Measurements from ENCODE around the gene TNK1.

TNK1 gene

DNA sequence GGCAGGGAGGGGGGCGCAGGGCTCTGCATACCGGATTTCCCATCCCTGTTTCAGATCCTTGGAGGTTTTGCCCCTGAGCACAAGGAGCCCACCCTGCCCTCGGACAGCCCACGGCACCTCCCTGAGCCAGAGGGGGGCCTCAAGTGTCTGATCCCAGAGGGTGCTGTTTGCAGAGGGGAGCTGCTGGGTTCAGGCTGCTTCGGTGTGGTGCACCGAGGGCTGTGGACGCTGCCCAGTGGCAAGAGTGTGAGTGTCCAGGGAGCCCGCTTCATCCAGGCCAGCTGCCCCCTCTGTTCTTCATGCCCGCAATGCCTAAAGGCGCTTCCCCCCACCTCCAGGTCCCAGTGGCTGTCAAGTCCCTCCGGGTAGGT, 2.5 kb downstream of the TNK1 start:
- H3K27me3 ChIP-seq (ENCODE audit: low read length): no peaks in the 10 kb centered on the region
- H3F3A ChIP-seq (ENCODE audit: insufficient read depth): no peaks in the 10 kb centered on the region
- H3K9me2 ChIP-seq (replicated peaks; ENCODE audit: insufficient read depth, low read length): no peaks in the 10 kb centered on the region
- TF ChIP-seq, protein P1, sequence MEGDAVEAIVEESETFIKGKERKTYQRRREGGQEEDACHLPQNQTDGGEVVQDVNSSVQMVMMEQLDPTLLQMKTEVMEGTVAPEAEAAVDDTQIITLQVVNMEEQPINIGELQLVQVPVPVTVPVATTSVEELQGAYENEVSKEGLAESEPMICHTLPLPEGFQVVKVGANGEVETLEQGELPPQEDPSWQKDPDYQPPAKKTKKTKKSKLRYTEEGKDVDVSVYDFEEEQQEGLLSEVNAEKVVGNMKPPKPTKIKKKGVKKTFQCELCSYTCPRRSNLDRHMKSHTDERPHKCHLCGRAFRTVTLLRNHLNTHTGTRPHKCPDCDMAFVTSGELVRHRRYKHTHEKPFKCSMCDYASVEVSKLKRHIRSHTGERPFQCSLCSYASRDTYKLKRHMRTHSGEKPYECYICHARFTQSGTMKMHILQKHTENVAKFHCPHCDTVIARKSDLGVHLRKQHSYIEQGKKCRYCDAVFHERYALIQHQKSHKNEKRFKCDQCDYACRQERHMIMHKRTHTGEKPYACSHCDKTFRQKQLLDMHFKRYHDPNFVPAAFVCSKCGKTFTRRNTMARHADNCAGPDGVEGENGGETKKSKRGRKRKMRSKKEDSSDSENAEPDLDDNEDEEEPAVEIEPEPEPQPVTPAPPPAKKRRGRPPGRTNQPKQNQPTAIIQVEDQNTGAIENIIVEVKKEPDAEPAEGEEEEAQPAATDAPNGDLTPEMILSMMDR (IDR thresholded peaks at IDR 0.05; ENCODE audit: insufficient read depth, low read length, poor library complexity, severe bottlenecking): no peak
- no peak for TF ChIP-seq EZH2phosphoT487 (conservative IDR thresholded peaks at IDR 0.05; ENCODE audit: low read length)
- no peak overlapping the region for H3K27ac ChIP-seq (ENCODE audit: low read depth, low read length)
- H4K20me1 ChIP-seq (ENCODE audit: low read depth, low read length): no peaks in the 10 kb centered on the region
- no peak overlapping the region for H3K4me3 ChIP-seq (ENCODE audit: insufficient read depth, low read length, poor library complexity, severe bottlenecking)
- H3K9me3 ChIP-seq (ENCODE audit: insufficient read depth, low read length): peaks cover 9% of the 10 kb centered on the region; the same call in 1 of the 2 replicates
- H3K36me3 ChIP-seq (ENCODE audit: low read length): no peaks in the 10 kb centered on the region
- H3K4me2 ChIP-seq (ENCODE audit: low read depth, low read length, poor library complexity, severe bottlenecking): peak overlapping the region; percentile 79
- H3K79me2 ChIP-seq (ENCODE audit: insufficient read depth, low read length): no peaks in the 10 kb centered on the region
- H2AFZ ChIP-seq (ENCODE audit: low read depth, low read length, severe bottlenecking): no peak overlapping the region
- H3K9ac ChIP-seq (ENCODE audit: low read length): no peak overlapping the region; the same call in 1 of the 2 replicates

DNA sequence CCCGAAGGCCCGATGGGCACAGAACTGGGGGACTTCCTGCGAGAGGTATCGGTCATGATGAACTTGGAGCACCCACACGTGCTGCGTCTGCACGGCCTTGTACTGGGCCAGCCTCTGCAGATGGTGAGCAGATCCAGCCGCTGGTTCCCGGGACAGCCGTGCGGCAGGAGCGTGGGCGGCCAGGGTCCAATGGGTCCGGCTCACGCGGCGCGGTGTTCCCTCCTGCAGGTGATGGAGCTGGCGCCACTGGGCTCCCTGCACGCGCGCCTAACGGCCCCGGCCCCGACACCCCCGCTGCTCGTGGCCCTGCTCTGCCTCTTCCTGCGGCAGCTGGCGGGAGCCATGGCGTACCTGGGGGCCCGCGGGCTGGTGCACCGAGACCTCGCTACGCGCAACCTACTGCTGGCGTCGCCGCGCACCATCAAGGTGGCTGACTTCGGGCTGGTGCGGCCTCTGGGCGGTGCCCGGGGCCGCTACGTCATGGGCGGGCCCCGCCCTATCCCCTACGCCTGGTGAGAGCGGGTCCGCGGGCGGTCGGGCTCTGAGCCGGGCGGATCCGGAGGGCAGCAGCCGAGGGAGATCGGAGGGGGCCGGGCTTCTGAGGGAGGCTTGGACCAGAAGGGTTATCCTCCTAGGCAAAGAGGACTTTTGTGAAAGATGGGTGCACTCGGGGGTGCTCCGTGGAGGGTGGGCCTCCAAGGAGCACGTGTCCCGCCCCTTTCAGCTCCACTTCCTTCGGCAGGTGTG, 3.0 kb downstream of the TNK1 start:
- Histone ChIP-seq H3K4me2 (ENCODE audit: low read depth, low read length, poor library complexity, severe bottlenecking) (peak overlapping the region; percentile 79), H2AFZ (ENCODE audit: low read depth, low read length, severe bottlenecking) (peak overlapping the region; percentile 94), H3K27ac (ENCODE audit: low read depth, low read length) (peak overlapping the region; percentile 48), H3K79me2 (ENCODE audit: insufficient read depth, low read length) (no peaks in the 10 kb centered on the region), H3K4me3 (ENCODE audit: insufficient read depth, low read length, poor library complexity, severe bottlenecking) (peak overlapping the region; percentile 77), H3K36me3 (ENCODE audit: low read length) (no peaks in the 10 kb centered on the region), H3K9ac (ENCODE audit: low read length) (peak overlapping the region; percentile 73), H3F3A (ENCODE audit: insufficient read depth) (no peaks in the 10 kb centered on the region), H4K20me1 (ENCODE audit: low read depth, low read length) (no peaks in the 10 kb centered on the region), H3K27me3 (ENCODE audit: low read length) (no peaks in the 10 kb centered on the region), H3K9me3 (ENCODE audit: insufficient read depth, low read length) (peaks cover 9% of the 10 kb centered on the region; the same call in 1 of the 2 replicates), H3K9me2 (replicated peaks; ENCODE audit: insufficient read depth, low read length) (no peaks in the 10 kb centered on the region)
- TF ChIP-seq EZH2phosphoT487 (conservative IDR thresholded peaks at IDR 0.05; ENCODE audit: low read length): no peak
- TF ChIP-seq, protein P1 (IDR thresholded peaks at IDR 0.05; ENCODE audit: insufficient read depth, low read length, poor library complexity, severe bottlenecking): no peak

DNA sequence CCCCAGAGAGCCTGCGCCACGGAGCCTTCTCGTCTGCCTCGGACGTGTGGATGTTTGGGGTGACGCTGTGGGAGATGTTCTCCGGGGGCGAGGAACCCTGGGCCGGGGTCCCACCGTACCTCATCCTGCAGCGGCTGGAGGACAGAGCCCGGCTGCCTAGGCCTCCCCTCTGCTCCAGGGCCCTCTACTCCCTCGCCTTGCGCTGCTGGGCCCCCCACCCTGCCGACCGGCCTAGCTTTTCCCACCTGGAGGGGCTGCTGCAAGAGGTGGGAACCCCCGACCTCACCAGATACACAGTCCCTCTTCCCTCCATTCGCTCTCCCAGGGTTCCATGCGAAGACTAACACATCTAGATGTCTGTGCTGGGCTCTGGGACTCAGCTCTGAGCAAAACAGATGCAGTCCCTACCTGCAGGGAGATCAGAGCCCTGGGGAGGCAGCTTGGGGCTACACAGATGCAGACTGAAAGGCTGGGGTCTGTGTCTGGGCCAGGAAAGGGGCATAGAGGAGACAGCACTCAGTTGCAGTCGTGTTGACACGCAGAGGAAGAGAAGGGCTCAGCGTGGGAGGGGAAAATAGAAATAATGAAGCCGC, 3.7 kb downstream of the TNK1 start:
- H4K20me1 ChIP-seq (ENCODE audit: low read depth, low read length): no peaks in the 10 kb centered on the region
- H3F3A ChIP-seq (ENCODE audit: insufficient read depth): no peaks in the 10 kb centered on the region
- peak overlapping the region; percentile 94 for H2AFZ ChIP-seq (ENCODE audit: low read depth, low read length, severe bottlenecking)
- H3K9me2 ChIP-seq (replicated peaks; ENCODE audit: insufficient read depth, low read length): no peaks in the 10 kb centered on the region
- peak overlapping the region; percentile 77 for H3K4me3 ChIP-seq (ENCODE audit: insufficient read depth, low read length, poor library complexity, severe bottlenecking)
- peak overlapping the region; percentile 73 for H3K9ac ChIP-seq (ENCODE audit: low read length)
- no peaks in the 10 kb centered on the region for H3K27me3 ChIP-seq (ENCODE audit: low read length)
- H3K9me3 ChIP-seq (ENCODE audit: insufficient read depth, low read length): peaks cover 3% of the 10 kb centered on the region; the same call in 1 of the 2 replicates
- no peaks in the 10 kb centered on the region for H3K79me2 ChIP-seq (ENCODE audit: insufficient read depth, low read length)
- peak overlapping the region; percentile 48 for H3K27ac ChIP-seq (ENCODE audit: low read depth, low read length)
- H3K4me2 ChIP-seq (ENCODE audit: low read depth, low read length, poor library complexity, severe bottlenecking): peak overlapping the region; percentile 79
- TF ChIP-seq EZH2phosphoT487 (conservative IDR thresholded peaks at IDR 0.05; ENCODE audit: low read length): no peak
- TF ChIP-seq, protein P1 (IDR thresholded peaks at IDR 0.05; ENCODE audit: insufficient read depth, low read length, poor library complexity, severe bottlenecking): no peak
- no peaks in the 10 kb centered on the region for H3K36me3 ChIP-seq (ENCODE audit: low read length)

All from SU-DHL-6 (cell line).